Lower leg skin (tissue), 3 donors: ENCODE data around the gene SLC12A9.

Source experiments
- CTCF ChIP-seq, 3 donors: fragments of 450-650 bp; IDR thresholded peaks; one replicate each; pipeline ENCODE4 v1.5.1; 2016; ENCODE audit warnings: antibody characterized with exemption in 3 of 3, mild to moderate bottlenecking in 3 of 3, moderate library complexity in 2 of 3
- POLR2A ChIP-seq, 2 donors: fragments of 450-650 bp; IDR thresholded peaks; one replicate each; pipeline ENCODE4 v1.6.1; 2016 to 2017; ENCODE audit warnings: antibody characterized with exemption in 2 of 2, mild to moderate bottlenecking in 1 of 2, moderate library complexity in 1 of 2

- TF ChIP-seq POLR2A (IDR thresholded peaks at IDR 0.05) (no peak), CTCF (IDR thresholded peaks at IDR 0.05) (no peak)
These were observed 48.5 kb downstream of the SLC12A9 start for GRCh38 chr7:100900978-100901377.
